ENCODE data around the gene IL1F10. TPM values are rescaled to one million over a fixed set of nuclear protein-coding genes. Genes with fewer than 3 reads are reported as not detected.

Gene IL1F10
- total and polyA plus RNA-seq, 2 of the 8 experiments (the other 6 are each of a cell fraction or from before 2014, with no cell fraction given) = not detected

GRCh38 chr2:113034016-113034415 lies 33.8 kb upstream of the IL1F10 start (continued):
- TF ChIP-seq ASH2L (IDR thresholded peaks at IDR 0.05; ENCODE audit: low read length) (no peak), SIRT6 (IDR thresholded peaks at IDR 0.05; ENCODE audit: low read length) (no peak), KDM1A (IDR thresholded peaks at IDR 0.05; ENCODE audit: borderline replicate concordance, low read length) (no peak)
